ENCODE results near the gene HMX3.
A peak's percentile ranks its signal among the peaks of the same experiment; 100 is the strongest.
"Not testable (repeated sequence)": the region's sequence is repeated elsewhere in the genome, so short reads cannot be mapped to it uniquely, and the experiment has no call there.

The HMX3 gene

DNA sequence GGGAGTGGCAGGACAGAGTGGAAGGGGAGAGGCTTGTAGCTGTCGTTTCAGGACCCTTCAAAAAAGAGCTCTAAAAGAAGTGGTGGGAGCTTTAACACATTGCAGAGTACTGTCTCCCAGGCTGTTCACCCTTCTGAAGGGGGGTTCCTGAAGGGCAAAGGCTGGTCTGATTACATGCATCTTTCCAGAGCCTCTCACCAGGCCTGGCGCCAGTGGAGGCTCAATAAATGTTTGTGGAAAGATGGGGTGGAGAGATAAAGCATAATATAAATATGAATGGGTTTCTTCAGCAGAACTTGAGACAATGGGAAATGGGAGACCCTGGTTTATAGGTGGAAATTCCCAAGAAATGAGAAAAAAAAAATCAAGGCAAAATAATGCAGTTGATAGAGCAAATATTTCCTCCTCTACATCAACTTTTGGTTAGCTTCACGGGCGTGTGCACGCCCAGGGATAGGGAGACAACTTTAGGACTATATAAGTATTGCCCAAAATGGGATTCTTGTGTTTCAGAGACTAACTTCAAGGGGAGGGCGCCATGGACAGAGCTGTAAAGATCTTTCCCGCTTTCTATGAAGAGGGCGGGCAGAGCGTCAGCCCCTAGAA, 17.8 kb downstream of the HMX3 start:
- Histone ChIP-seq H3K27me3 (ENCODE audit: control insufficient read depth, insufficient read depth, low read length) (peaks cover 31% of the 10 kb centered on the region), H3K27ac (ENCODE audit: low read depth, low read length) (no peak overlapping the region), H3K36me3 (ENCODE audit: control insufficient read depth, insufficient read depth, low read length) (no peaks in the 10 kb centered on the region), H3K4me3 (ENCODE audit: low read length) (no peak overlapping the region), H3K9ac (ENCODE audit: low read length) (no peak overlapping the region), H3K4me1 (ENCODE audit: control insufficient read depth, insufficient read depth, low read length) (peaks cover 8% of the 10 kb centered on the region)

DNA sequence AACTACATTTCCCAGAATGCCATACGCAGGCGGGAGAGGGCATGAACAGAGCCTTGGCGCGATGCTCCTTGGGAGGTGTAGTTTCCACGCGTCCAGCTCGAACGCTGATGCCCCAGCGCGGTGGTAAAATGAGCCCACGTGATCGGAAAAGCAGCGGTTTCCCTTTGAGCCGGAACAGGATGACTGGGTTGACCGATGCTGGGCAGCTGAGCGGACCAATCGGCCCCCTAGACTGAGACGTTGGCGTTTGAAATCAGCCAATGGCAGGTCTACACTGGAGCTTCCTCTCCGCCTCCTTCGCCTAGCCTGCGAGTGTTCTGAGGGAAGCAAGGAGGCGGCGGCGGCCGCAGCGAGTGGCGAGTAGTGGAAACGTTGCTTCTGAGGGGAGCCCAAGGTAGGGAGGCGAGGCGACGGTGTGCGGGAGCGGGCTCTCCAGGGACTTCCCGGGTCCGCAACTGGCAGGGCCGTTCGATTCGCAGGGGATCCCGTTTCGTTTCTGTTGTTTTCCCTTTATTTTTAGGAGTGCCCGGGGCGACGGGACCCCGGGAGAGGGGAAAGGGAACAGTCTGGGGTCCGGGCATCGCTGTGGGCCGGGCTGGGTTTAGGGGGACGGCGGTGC, 18.4 kb downstream of the HMX3 start, which contains the start of gene BUB3:
TSS of gene BUB3 (plus strand) at position 311 of the 619 bp plus-strand sequence. CDS start 516 bp downstream, outside the sequence.
- Histone ChIP-seq H3K36me3 (ENCODE audit: control insufficient read depth, insufficient read depth, low read length) (no peaks in the 10 kb centered on the region), H3K4me1 (ENCODE audit: control insufficient read depth, insufficient read depth, low read length) (peaks cover 8% of the 10 kb centered on the region), H3K27ac (ENCODE audit: low read depth, low read length) (peak within 1 kb of the TSS; percentile 86), H3K4me3 (ENCODE audit: low read length) (peak within 1 kb of the TSS; percentile 96), H3K27me3 (ENCODE audit: control insufficient read depth, insufficient read depth, low read length) (peaks cover 25% of the 10 kb centered on the region), H3K9ac (ENCODE audit: low read length) (peak within 1 kb of the TSS; percentile 82)

DNA sequence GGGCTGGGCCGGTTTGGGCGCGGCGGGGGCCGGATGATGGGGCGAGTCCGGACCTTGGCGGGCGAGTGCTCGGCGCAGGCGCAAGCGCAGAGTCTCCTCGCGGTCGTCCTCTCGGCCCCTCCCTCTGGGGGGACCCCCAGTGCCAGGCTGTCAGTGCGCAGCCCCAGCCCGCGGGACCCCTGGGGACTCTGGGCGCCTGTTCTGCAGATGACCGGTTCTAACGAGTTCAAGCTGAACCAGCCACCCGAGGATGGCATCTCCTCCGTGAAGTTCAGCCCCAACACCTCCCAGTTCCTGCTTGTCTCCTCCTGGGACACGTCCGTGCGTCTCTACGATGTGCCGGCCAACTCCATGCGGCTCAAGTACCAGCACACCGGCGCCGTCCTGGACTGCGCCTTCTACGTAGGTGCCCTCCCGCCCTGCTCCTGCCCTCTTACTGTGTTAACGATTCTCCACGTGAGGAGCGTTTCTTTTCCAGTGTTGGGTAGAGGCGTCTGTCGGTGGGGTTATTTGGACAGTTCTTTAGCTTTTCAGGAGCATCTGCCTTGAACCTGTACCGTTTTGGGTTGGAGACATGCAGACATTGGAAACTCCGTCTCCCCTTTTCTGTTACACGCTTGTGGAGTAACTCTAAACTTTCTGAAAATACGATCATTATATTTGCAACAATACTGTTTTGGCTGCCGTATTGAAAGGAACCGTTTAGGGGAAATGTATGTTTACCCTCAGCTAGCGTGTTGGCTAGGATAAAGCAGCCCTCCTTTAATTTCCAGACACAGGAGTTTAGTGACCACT, 19.1 kb downstream of the HMX3 start:
- Histone ChIP-seq H3K36me3 (ENCODE audit: control insufficient read depth, insufficient read depth, low read length) (no peaks in the 10 kb centered on the region), H3K9ac (ENCODE audit: low read length) (peak overlapping the region; percentile 82), H3K4me1 (ENCODE audit: control insufficient read depth, insufficient read depth, low read length) (peaks cover 8% of the 10 kb centered on the region), H3K27me3 (ENCODE audit: control insufficient read depth, insufficient read depth, low read length) (peaks cover 20% of the 10 kb centered on the region), H3K27ac (ENCODE audit: low read depth, low read length) (peak overlapping the region; percentile 86), H3K4me3 (ENCODE audit: low read length) (peak overlapping the region; percentile 96)

GRCh38 chr10:123156078-123156477, 20.3 kb downstream of the HMX3 start:
- Histone ChIP-seq H3K4me1 (ENCODE audit: control insufficient read depth, insufficient read depth, low read length) (peaks cover 8% of the 10 kb centered on the region), H3K9ac (ENCODE audit: low read length) (no peak overlapping the region), H3K27me3 (ENCODE audit: control insufficient read depth, insufficient read depth, low read length) (peaks cover 10% of the 10 kb centered on the region), H3K36me3 (ENCODE audit: control insufficient read depth, insufficient read depth, low read length) (no peaks in the 10 kb centered on the region), H3K27ac (ENCODE audit: low read depth, low read length) (no peak overlapping the region), H3K4me3 (ENCODE audit: low read length) (no peak overlapping the region)

DNA sequence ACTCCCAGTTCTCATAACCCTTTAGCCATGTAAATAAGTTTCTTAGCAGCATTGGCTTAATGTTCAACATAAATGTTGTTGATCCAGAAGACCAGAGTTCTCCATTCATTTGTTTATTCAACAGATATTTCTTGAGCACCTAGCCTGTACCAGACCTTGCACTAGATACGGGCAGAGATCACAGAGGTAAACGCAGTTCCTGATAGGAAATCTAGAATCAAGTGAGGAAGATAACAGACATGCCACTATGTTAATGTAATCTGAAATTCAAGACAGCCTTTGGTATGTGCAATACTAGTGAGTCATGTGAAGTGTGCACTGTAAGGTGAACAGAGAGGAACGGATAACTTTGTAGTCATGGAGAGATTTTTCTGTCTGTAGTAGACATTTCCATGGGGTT, 21.4 kb downstream of the HMX3 start:
- no peak overlapping the region for H3K27ac ChIP-seq (ENCODE audit: low read depth, low read length)
- H3K36me3 ChIP-seq (ENCODE audit: control insufficient read depth, insufficient read depth, low read length): no peaks in the 10 kb centered on the region
- peaks cover 8% of the 10 kb centered on the region for H3K4me1 ChIP-seq (ENCODE audit: control insufficient read depth, insufficient read depth, low read length)
- no peak overlapping the region for H3K9ac ChIP-seq (ENCODE audit: low read length)
- H3K4me3 ChIP-seq (ENCODE audit: low read length): no peak overlapping the region
- H3K27me3 ChIP-seq (ENCODE audit: control insufficient read depth, insufficient read depth, low read length): peaks cover 2% of the 10 kb centered on the region

GRCh38 chr10:123158682-123159081, 22.9 kb downstream of the HMX3 start:
- Histone ChIP-seq H3K4me1 (ENCODE audit: control insufficient read depth, insufficient read depth, low read length) (peaks cover 8% of the 10 kb centered on the region), H3K27ac (ENCODE audit: low read depth, low read length) (no peak overlapping the region), H3K27me3 (ENCODE audit: control insufficient read depth, insufficient read depth, low read length) (no peaks in the 10 kb centered on the region), H3K4me3 (ENCODE audit: low read length) (no peak overlapping the region), H3K36me3 (ENCODE audit: control insufficient read depth, insufficient read depth, low read length) (peaks cover 4% of the 10 kb centered on the region), H3K9ac (ENCODE audit: low read length) (no peak overlapping the region)

DNA sequence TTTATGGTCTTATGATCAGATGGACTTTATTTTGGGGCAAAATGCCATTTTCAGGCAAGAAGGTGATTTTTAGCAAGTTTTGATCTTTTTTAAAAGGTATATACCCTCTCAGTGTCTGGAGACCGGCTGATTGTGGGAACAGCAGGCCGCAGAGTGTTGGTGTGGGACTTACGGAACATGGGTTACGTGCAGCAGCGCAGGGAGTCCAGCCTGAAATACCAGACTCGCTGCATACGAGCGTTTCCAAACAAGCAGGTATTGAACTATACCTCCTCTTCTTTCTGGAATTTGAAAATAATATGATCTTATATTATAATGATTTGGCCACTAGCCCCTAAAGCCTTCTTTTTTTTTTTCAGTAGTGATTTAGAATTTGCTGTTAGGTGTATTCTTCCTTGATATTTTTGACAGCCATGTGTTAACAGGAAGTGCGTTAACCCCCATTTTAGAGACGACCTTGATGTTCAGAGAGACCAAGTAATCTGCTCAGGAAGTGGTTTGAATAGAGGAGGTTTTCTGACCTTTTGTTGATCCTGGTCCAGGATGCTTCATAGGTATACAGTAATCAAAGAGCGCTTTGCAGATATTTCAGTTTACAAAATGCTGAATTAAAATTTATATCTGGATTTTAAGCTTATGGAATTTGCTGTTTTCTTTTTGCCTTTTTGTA, 24.7 kb downstream of the HMX3 start:
- Histone ChIP-seq H3K36me3 (ENCODE audit: control insufficient read depth, insufficient read depth, low read length) (peaks cover 7% of the 10 kb centered on the region), H3K27me3 (ENCODE audit: control insufficient read depth, insufficient read depth, low read length) (no peaks in the 10 kb centered on the region), H3K27ac (ENCODE audit: low read depth, low read length) (no peak overlapping the region), H3K4me1 (ENCODE audit: control insufficient read depth, insufficient read depth, low read length) (peaks cover 4% of the 10 kb centered on the region), H3K9ac (ENCODE audit: low read length) (no peak overlapping the region), H3K4me3 (ENCODE audit: low read length) (no peak overlapping the region)

DNA sequence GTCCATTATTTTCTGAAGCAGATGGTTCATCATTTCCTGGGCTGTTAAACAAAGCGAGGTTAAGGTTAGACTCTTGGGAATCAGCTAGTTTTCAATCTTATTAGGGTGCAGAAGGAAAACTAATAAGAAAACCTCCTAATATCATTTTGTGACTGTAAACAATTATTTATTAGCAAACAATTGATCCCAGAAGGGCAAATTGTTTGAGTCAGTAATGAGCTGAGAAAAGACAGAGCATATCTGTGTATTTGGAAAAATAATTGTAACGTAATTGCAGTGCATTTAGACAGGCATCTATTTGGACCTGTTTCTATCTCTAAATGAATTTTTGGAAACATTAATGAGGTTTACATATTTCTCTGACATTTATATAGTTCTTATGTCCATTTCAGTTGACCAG, 28.5 kb downstream of the HMX3 start:
- H3K9ac ChIP-seq (ENCODE audit: low read length): no peak overlapping the region
- no peaks in the 10 kb centered on the region for H3K27me3 ChIP-seq (ENCODE audit: control insufficient read depth, insufficient read depth, low read length)
- peaks cover 9% of the 10 kb centered on the region for H3K36me3 ChIP-seq (ENCODE audit: control insufficient read depth, insufficient read depth, low read length)

GRCh38 chr10:123165445-123166072, 29.8 kb downstream of the HMX3 start:
- H3K4me3 ChIP-seq (ENCODE audit: low read length): no peak overlapping the region
- peaks cover 9% of the 10 kb centered on the region for H3K36me3 ChIP-seq (ENCODE audit: control insufficient read depth, insufficient read depth, low read length)
- H3K9ac ChIP-seq (ENCODE audit: low read length): no peak overlapping the region
- H3K27ac ChIP-seq (ENCODE audit: low read depth, low read length): no peak overlapping the region
- no peaks in the 10 kb centered on the region for H3K27me3 ChIP-seq (ENCODE audit: control insufficient read depth, insufficient read depth, low read length)
- no peaks in the 10 kb centered on the region for H3K4me1 ChIP-seq (ENCODE audit: control insufficient read depth, insufficient read depth, low read length)

More for the DNA sequence above, 28.5 kb downstream of the HMX3 start:
- Histone ChIP-seq H3K4me3 (ENCODE audit: low read length) (no peak overlapping the region), H3K27ac (ENCODE audit: low read depth, low read length) (no peak overlapping the region), H3K4me1 (ENCODE audit: control insufficient read depth, insufficient read depth, low read length) (no peaks in the 10 kb centered on the region)

- H3K4me3 ChIP-seq (ENCODE audit: low read length): no peak overlapping the region
- no peak overlapping the region for H3K27ac ChIP-seq (ENCODE audit: low read depth, low read length)
- H3K27me3 ChIP-seq (ENCODE audit: control insufficient read depth, insufficient read depth, low read length): no peaks in the 10 kb centered on the region
- no peak overlapping the region for H3K9ac ChIP-seq (ENCODE audit: low read length)
- peaks cover 9% of the 10 kb centered on the region for H3K36me3 ChIP-seq (ENCODE audit: control insufficient read depth, insufficient read depth, low read length)
- H3K4me1 ChIP-seq (ENCODE audit: control insufficient read depth, insufficient read depth, low read length): no peaks in the 10 kb centered on the region
Observed at GRCh38 chr10:123166618-123167017, 30.8 kb downstream of the HMX3 start.

GRCh38 chr10:123170961-123171360, 35.2 kb downstream of the HMX3 start:
- no peak overlapping the region for H3K4me3 ChIP-seq (ENCODE audit: low read length)
- H3K27me3 ChIP-seq (ENCODE audit: control insufficient read depth, insufficient read depth, low read length): no peaks in the 10 kb centered on the region
- no peaks in the 10 kb centered on the region for H3K4me1 ChIP-seq (ENCODE audit: control insufficient read depth, insufficient read depth, low read length)
- no peak overlapping the region for H3K9ac ChIP-seq (ENCODE audit: low read length)
- no peaks in the 10 kb centered on the region for H3K36me3 ChIP-seq (ENCODE audit: control insufficient read depth, insufficient read depth, low read length)
- H3K27ac ChIP-seq (ENCODE audit: low read depth, low read length): no peak overlapping the region

- H3K4me1 ChIP-seq (ENCODE audit: control insufficient read depth, insufficient read depth, low read length); H3K27me3 ChIP-seq (ENCODE audit: control insufficient read depth, insufficient read depth, low read length); H3K9ac ChIP-seq (ENCODE audit: low read length); H3K36me3 ChIP-seq (ENCODE audit: control insufficient read depth, insufficient read depth, low read length); H3K4me3 ChIP-seq (ENCODE audit: low read length); H3K27ac ChIP-seq (ENCODE audit: low read depth, low read length): not testable (repeated sequence)
Observed at GRCh38 chr10:123171616-123172015, 35.8 kb downstream of the HMX3 start.
